Thyroid gland (tissue), 4 donors: ENCODE results near the gene ADRA1B.

Source experiments
- POLR2A ChIP-seq, 2 donors: fragments of 450-650 bp; IDR thresholded peaks; one replicate each; pipeline ENCODE4 v1.6.1; 2017; ENCODE audit warnings: antibody characterized with exemption in 2 of 2, mild to moderate bottlenecking in 2 of 2, moderate library complexity in 1 of 2
- TF ChIP-seq, protein P1 (sequence below), 6 experiments: fragments of 200-600 bp in 3 of 6; fragments of 450-650 bp in 3 of 6; sonication (generic) in 3 of 6; IDR thresholded peaks; one replicate each; pipeline ENCODE4 v1.5.1; 2016 to 2019; ENCODE audit warnings: antibody characterized with exemption in 6 of 6, mild to moderate bottlenecking in 2 of 6, inconsistent platforms in 1 of 6, moderate library complexity in 1 of 6

- TF ChIP-seq POLR2A (IDR thresholded peaks at IDR 0.05), result no peak
- TF ChIP-seq, protein P1, sequence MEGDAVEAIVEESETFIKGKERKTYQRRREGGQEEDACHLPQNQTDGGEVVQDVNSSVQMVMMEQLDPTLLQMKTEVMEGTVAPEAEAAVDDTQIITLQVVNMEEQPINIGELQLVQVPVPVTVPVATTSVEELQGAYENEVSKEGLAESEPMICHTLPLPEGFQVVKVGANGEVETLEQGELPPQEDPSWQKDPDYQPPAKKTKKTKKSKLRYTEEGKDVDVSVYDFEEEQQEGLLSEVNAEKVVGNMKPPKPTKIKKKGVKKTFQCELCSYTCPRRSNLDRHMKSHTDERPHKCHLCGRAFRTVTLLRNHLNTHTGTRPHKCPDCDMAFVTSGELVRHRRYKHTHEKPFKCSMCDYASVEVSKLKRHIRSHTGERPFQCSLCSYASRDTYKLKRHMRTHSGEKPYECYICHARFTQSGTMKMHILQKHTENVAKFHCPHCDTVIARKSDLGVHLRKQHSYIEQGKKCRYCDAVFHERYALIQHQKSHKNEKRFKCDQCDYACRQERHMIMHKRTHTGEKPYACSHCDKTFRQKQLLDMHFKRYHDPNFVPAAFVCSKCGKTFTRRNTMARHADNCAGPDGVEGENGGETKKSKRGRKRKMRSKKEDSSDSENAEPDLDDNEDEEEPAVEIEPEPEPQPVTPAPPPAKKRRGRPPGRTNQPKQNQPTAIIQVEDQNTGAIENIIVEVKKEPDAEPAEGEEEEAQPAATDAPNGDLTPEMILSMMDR (IDR thresholded peaks at IDR 0.05), result no peak
Measured at GRCh38 chr5:159976921-159977320, 60.6 kb downstream of the ADRA1B start.
